NCI-H82 (cell line): Measurements from ENCODE around the gene AGPAT2.

ENCODE experiments used
- DNase-seq: peaks from one replicate; lab custom pipeline; 2025; lab: John Stamatoyannopoulos, UW

The AGPAT2 gene

DNA sequence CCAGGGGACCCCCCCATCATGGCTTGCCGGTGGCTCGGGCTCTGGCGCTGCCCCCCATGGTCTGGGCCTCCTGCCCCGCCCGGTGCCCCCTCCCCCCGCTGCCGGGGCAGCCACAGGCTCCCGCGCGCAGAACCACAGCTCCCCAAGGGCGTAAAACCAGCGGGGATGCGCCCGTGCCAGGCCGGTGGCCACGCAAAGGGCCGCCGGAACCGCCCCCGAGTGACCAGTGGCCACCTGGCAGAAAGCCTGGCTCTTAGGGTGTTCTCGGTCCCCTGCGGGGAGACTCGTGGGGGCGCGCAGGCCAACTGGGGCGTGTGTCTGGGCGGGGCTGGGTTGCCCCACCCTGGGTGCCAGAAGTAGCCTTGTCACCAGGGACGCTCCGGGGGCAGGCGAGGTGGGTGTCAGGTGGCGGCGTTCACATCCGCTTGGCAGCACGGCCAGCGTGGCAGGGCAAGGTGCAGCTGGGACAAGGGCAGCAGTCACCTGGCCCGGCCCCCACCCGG is 515 bp upstream of the AGPAT2 start:
- DNase-seq = no peak

DNA sequence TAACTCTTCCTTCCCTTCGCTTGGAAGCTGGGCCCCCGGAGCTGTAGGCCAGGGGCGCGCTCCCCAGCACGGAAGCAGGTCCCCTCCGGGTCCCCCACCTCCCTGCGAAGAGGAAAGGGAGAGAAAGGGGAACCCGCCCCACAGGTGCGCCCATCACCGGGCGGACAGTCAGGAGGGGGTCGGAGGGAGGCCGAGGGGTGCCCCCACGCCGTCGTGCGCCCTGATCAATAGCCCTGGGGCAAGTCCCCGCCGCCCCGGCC is 793 bp downstream of the AGPAT2 start:
- DNase-seq = no peak

DNA sequence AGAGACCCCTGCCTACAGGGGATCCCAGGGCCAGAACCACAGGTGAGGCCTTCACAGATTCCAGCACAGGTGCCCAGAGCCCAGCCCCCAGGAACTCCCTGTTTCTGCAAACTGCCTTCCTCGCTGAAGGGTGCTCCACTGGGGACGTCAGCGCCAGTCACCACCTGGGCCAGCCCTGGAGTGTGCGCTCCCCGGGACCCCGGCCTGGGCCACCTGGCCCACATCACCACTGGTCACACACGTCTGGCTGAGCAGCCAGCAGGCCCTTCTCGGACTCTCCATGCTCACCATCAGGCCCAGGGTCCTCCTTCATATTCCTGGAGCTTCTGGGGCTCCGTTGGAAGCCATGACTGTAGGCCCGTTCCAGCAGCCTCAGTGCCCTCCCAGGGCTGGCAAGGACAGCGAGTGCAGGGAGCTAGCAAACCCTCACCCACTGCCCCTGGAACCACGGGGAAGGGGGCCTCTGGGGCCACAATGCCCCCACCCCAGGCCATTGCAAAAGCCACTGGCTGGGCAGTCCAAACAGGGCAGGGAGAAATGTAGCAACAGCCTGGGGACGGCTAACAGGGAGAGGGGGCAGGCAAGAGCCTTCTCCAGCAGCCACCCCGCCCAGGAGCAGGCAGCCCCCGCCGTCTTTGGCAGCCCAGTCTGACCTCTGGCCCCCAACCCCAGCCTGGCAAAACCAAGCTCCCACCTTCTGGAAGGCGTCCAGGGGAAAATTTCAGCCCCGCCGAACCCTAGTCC is 1.3 kb downstream of the AGPAT2 start:
- peak; percentile 18 for DNase-seq

DNA sequence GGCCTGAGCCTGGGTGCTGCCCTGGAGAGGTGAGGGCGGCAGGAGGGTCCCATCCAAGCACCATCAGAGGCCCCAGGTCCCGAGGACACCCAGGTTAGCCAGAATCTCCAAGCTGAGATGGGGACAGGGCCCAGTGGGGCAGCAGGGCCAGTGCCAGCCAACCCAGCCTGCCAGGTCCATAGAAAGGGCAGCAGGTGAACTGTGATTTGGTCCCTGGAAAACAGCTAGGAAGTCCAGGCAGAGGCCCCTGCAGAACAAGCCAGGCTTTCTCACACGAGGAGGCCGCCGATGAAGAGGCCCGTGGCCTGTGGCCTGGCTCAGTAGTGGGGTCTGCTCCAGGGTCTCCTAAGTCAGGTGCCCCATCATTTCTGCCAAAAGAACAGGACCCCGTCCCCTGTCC is 2.0 kb downstream of the AGPAT2 start:
- no peak for DNase-seq

- DNase-seq = no peak
Observed at GRCh38 chr9:136684799-136685198, 2.5 kb downstream of the AGPAT2 start.

DNA sequence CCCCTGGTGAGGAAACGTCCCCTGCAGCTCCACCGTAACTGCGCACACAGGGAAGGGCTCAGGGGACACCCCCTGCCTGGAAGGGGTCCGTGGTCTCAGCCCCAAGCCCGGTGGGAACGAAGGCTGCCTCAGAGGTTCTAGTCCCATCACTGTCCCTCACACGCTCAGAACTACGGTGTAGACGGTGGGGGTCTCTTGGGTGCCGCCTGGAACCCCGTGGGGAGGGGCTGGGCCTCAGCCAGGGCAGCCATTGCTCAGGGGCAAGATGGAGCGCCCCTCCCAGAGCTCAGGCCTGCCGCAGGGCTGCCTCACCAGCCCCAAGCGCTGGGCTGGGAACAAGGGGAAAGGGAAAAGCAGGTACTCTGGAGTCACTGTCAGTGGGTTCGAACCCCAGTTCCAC is 2.9 kb downstream of the AGPAT2 start:
- no peak for DNase-seq

GRCh38 chr9:136683755-136684154 is 3.5 kb downstream of the AGPAT2 start:
- DNase-seq = no peak

- DNase-seq = no peak
Observed at GRCh38 chr9:136683173-136683745, 4.0 kb downstream of the AGPAT2 start.

DNA sequence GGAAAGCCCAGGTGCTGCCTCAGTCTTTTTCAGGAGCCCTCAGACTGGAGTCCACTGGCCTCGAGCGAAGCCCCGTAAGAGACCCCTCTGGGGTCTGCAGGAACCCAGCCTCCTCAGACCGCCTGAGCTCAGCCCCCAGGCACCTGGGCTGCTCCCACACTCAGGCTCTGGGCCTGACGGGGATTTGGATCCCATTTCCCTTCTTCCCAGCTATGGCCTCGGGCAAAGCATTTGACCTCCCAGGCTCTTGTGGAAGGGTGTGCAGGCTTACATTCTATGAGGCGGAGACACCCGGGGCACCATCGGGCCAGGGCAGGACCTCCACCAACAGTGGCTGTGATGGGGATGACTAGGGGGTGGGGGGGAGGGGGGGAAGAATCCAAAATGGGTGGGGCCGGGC is 4.5 kb downstream of the AGPAT2 start:
- DNase-seq = no peak

DNA sequence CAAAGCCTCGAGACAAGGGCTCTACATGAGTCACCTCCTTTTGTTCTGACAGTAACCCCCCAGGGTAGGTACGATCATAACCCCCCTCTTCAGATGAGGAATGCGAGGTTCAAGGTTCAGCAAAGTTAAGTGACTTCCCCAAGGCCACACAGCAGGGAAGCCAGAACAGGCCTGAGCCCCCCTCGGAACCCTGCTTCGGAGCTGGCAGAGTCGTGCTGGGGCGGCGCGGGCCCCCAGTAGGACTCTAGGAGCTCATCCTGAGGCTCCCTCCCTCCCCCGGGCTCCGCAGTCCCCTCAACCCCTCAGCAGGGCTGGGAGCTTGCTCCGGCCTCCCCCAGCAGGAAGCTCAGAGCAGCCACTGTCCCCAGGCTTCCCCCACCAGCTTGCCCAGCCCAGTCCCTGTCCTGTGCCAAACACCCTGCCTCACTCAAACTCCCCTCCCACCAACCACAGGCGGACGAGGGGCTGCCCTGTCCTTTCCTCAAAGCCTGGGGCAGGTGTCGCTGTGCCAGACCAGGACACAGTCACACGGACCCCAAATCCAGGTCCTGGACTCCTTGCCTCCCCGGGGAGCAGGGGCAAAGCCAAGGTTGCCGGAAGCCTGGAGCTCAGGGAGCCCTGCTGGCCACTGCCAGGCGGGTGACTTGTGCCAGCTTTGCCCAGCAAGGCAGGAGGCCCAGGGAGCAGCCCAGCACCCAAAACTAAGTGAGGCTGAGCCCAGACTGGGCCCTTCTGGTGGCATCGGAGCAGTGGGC is 5.1 kb downstream of the AGPAT2 start:
- no peak for DNase-seq

GRCh38 chr9:136681029-136681428 is 6.2 kb downstream of the AGPAT2 start:
- no peak for DNase-seq

DNA sequence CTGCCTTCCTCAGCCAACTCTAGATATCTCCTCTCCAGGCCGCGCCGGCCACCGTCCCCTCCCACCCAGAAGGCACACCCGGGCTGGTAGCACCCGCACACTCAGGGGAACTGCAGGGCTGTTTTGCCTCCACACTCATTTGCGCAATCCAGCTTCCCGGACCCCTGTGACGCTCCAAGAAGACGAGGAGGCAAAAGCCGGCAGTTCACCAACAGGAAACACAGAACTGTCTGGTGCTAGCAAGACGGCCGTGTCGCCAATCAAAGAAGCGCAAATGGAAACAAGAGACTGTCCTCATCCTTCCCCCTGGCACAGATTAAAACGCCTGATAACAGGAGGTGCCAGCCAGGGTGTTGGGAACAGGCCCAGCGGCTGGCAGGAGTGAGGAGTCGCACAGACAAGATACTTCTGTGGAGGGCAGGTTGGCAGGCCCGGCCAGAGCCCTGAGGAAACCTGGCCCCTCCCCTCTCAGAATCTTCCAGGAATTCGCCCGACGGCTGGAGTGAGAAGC is 7.8 kb downstream of the AGPAT2 start:
- DNase-seq = no peak

DNA sequence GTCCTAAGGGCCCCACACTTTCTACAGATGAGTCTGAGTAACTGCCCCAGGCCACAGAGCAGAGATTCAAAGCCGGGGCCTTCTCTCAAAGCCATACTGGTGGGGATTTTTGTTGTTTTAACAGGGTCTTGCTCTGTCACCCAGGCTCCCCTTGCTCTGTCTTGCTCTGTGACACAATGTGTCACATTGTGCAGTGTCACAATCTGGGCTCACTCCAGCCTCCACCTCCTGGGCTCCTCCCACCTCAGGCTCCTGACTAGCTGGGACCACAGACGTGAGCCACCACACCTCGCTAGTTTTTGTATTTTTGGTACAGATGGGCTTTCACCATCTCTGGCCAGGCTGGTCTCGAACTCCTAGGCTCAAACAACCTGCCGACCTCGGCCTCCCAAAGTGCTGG is 8.6 kb downstream of the AGPAT2 start:
- DNase-seq = no peak

- no peak for DNase-seq
Observed at GRCh38 chr9:136678034-136678433, 9.2 kb downstream of the AGPAT2 start.

DNA sequence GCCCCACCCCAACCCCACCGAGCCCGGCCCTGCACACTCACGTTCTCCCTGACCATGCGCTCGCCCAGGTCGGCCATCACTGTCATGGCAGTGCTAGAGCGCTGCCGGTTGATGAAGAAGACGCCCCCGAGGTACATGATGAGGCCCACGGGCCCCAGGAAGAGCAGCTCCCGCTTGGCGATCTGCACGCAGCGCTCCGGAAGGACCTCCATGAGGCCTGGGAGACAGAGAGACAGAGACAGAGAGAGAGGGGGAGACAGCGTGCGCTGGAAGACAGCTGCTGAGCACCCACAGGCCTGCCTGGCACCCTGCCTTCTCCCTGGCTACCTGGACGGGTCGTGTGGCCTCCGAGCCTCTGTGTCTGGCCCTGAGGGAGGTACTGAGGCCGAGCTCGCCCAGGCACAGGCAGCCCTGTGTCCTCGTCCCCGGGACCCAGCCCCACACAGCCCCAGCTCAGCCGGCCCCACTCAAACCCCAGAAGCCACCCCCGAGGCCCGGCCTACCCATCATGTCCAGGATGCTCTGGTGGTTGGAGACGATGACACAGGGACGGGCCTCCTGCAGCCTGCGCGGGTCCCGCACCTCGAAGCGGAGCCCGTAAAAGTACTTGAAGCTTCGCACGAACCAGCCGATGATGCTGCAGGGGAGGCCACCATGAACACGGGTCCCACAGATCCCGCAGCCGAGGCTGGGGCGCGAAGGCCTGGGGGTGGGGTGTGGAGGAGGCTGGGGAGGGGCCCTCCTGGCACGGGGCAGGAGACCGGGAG is 10.2 kb downstream of the AGPAT2 start:
- no peak for DNase-seq

DNA sequence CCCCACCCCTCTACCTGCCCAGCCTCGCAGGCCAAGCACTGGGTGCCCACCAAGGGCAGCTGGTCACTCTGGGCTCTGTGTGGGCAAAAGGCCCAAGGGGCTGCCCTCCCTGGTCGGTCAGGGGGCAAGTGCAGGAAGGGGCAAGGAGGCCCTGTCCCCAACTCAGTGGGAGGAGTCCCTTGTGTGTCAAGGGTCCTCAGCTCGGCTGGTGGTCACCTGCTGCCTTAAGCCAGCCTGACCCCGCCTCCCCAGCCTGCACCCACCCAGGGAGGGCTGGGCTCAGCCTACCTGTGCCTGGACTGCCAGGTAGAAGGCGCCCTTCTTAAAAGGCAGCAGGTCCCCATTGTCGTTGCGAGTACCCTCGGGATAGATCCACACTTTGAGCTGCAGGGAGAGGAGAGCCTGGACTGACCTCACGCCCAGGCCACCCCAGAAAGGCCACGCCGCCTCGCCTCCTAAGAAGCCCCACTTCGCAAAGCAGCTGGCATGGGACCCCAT is 10.9 kb downstream of the AGPAT2 start:
- DNase-seq = no peak

GRCh38 chr9:136675477-136676296 is 11.6 kb downstream of the AGPAT2 start:
- DNase-seq = no peak

DNA sequence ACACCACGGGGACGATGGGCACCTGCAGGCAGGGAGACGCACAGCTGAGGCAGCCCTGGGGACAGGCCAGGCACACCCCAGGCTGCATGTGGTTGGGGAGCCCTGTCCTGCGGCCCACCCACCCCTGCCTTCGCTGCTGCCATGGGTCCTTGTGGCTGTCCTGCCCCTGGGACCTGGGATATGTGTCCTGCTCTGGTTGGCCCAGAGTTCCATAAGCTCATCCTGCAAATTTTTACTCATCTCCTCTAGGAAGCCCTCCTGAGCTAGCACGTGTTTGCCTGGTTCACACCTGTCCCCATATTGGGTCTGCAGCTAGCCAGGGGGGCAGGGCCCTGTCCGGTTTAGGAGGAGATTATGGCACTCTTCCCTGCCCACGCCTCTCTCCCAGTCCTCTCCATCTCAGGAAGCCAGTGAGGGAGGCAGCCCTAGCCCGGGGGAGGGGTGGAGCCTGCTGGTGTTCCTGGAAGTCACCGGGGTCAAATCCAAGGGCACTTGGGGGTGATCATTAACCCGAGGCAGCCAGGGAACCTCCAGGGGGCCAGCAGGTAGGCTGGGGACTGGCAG is 12.4 kb downstream of the AGPAT2 start:
- DNase-seq = peak; percentile 39

- no peak for DNase-seq
Observed at GRCh38 chr9:136673975-136674785, 13.1 kb downstream of the AGPAT2 start.
